ENCODE measurements around the gene NDRG2.
A peak's percentile ranks its signal among the peaks of the same experiment; 100 is the strongest.

NDRG2 gene

GRCh38 chr14:21024585-21025370 lies at the start of gene NDRG2:
NDRG2 (minus strand) TSS chr14:21025061; CDS start chr14:21023315, 1,746 bp downstream.
- peak; percentile 50 for DNase-seq (ENCODE audit: low read depth in 2 of 2)

- DNase-seq (ENCODE audit: low read depth in 2 of 2) = no peak
Measured at GRCh38 chr14:21073921-21074320, 49.1 kb upstream of the NDRG2 start.

GRCh38 chr14:21072781-21073339 lies 48.0 kb upstream of the NDRG2 start:
- DNase-seq (ENCODE audit: low read depth in 2 of 2) = no peak

GRCh38 chr14:21072031-21072473 lies 47.2 kb upstream of the NDRG2 start:
- no peak for DNase-seq (ENCODE audit: low read depth in 2 of 2)

- peak in 1 of 2 donors; percentile 38 for DNase-seq (ENCODE audit: low read depth in 2 of 2)
Measured at GRCh38 chr14:21071225-21072030, 46.6 kb upstream of the NDRG2 start.

GRCh38 chr14:21070610-21071224 lies 45.9 kb upstream of the NDRG2 start:
- DNase-seq (ENCODE audit: low read depth in 2 of 2) = no peak

GRCh38 chr14:21070083-21070609 lies 45.3 kb upstream of the NDRG2 start, which contains the start of gene ARHGEF40:
ARHGEF40 (plus strand) TSS chr14:21070304; CDS start chr14:21070397, 93 bp downstream.
- DNase-seq (ENCODE audit: low read depth in 2 of 2) = no peak

GRCh38 chr14:21069388-21070082 lies 44.7 kb upstream of the NDRG2 start:
- DNase-seq (ENCODE audit: low read depth in 2 of 2) = no peak

GRCh38 chr14:21068521-21069387 lies 43.9 kb upstream of the NDRG2 start:
- DNase-seq (ENCODE audit: low read depth in 2 of 2) = no peak

- DNase-seq (ENCODE audit: low read depth in 2 of 2) = no peak
Measured at GRCh38 chr14:21066882-21067502, 42.1 kb upstream of the NDRG2 start.

- DNase-seq (ENCODE audit: low read depth in 2 of 2) = no peak
Measured at GRCh38 chr14:21063479-21063878, 38.6 kb upstream of the NDRG2 start.

GRCh38 chr14:21061347-21061668 lies 36.4 kb upstream of the NDRG2 start:
- no peak for DNase-seq (ENCODE audit: low read depth in 2 of 2)

- DNase-seq (ENCODE audit: low read depth in 2 of 2) = no peak
Measured at GRCh38 chr14:21060614-21061346, 35.9 kb upstream of the NDRG2 start.

- DNase-seq (ENCODE audit: low read depth in 2 of 2) = no peak
Measured at GRCh38 chr14:21059842-21060613, 35.2 kb upstream of the NDRG2 start.

GRCh38 chr14:21058903-21059302 lies 34.0 kb upstream of the NDRG2 start:
- no peak for DNase-seq (ENCODE audit: low read depth in 2 of 2)

GRCh38 chr14:21057803-21058675 lies 33.2 kb upstream of the NDRG2 start, which contains the start of gene RNASE8:
RNASE8 (plus strand) TSS chr14:21057822; CDS start chr14:21057893, 71 bp downstream.
- DNase-seq (ENCODE audit: low read depth in 2 of 2) = no peak

GRCh38 chr14:21056520-21057163 lies 31.8 kb upstream of the NDRG2 start:
- no peak for DNase-seq (ENCODE audit: low read depth in 2 of 2)
